Pericardium fibroblast (primary cell): ENCODE results near the gene RBKS. TPM values are rescaled to one million over a fixed set of nuclear protein-coding genes. Genes with fewer than 3 reads are reported as not detected.

Experiments used
- total RNA-seq: library from RNA; depleted of rRNA; stranded (reverse); fragments of >200 nt; gene quantifications from 2 replicates; pipeline ENCODE4 v1.2.3, GENCODE V29; 2015

The RBKS gene
- 1.6 and 1.7 TPM in 2 replicates for total RNA-seq

GRCh38 chr2:27890146-27890923 lies at the start of gene RBKS, which contains the start of gene BABAM2:
Gene RBKS, minus strand, starts transcription at chr2:27890387. Its CDS starts 42 bp downstream, at chr2:27890345.
Gene BABAM2, plus strand, starts transcription at chr2:27890729. Its CDS starts 3,828 bp downstream, at chr2:27894557.

GRCh38 chr2:27771548-27772335 lies 118.4 kb downstream of the RBKS start, which contains the start of gene MRPL33:
Gene MRPL33, plus strand, starts transcription at chr2:27771719. Its CDS starts 59 bp downstream, at chr2:27771778.

Other genes starting within 250 kb of the RBKS start
- gene SUPT7L, start 226.8 kb downstream of the RBKS start, total RNA-seq = 14.0 and 20.8 TPM in 2 replicates
- gene SLC4A1AP, start 226.5 kb downstream of the RBKS start, total RNA-seq = 14.0 and 17.3 TPM in 2 replicates
- 88.4 and 107 TPM in 2 replicates for gene MRPL33, start 118.7 kb downstream of the RBKS start, total RNA-seq
- 21.1 and 31.2 TPM in 2 replicates for gene BABAM2, start 342 bp upstream of the RBKS start, total RNA-seq